Mucosa of descending colon (tissue), 3 donors: ENCODE measurements around the gene PROX1. TPM values are rescaled to one million over a fixed set of nuclear protein-coding genes. Genes with fewer than 3 reads are reported as not detected.
A peak's percentile ranks its signal among the peaks of the same experiment; 100 is the strongest.

Source experiments
- ATAC-seq: fragments of 200-7000 bp; cut with Tn5 transposase; one replicate; pipeline ENCODE4 v1.9.1; 2020; ENCODE audit warnings: mild to moderate bottlenecking, moderate library complexity
- DNase-seq, 3 donors: peaks; one replicate each; pipeline ENCODE4 v3.0.0-alpha.2; 2020
- H3K36me3 ChIP-seq: fragments of 200-600 bp; one replicate; pipeline ENCODE4 v1.8.0; 2021; ENCODE audit warnings: low read depth, mild to moderate bottlenecking
- H3K4me1 ChIP-seq: fragments of 200-600 bp; one replicate; pipeline ENCODE4 v1.8.0; 2021; ENCODE audit warnings: low read depth, mild to moderate bottlenecking
- H3K4me3 ChIP-seq: fragments of 200-600 bp; one replicate; pipeline ENCODE4 v1.8.0; 2021; ENCODE audit warnings: mild to moderate bottlenecking
- H3K9me3 ChIP-seq: fragments of 200-600 bp; one replicate; pipeline ENCODE4 v1.8.0; 2021; ENCODE audit warnings: mild to moderate bottlenecking
- CTCF ChIP-seq: fragments of 200-600 bp; IDR thresholded peaks from one replicate; pipeline ENCODE4 v1.8.0; 2022; ENCODE audit warnings: antibody characterized with exemption, mild to moderate bottlenecking
- intact Hi-C, 2 donors: fragments of 100-400 bp; cut with DNase I in 1 of 2; cut with micrococcal nuclease in 1 of 2; formaldehyde crosslinking; loops; one replicate each; pipeline versions ENCODE4 v1.11.0 to v1.11.1; 2022; cut with DNase I, micrococcal nuclease
- long read RNA-seq, 2 donors: library from polyadenylated mRNA; unstranded; transcript quantifications; one replicate each; pipeline ENCODE4 v2.0.0, GENCODE V29; 2019 to 2021
- total RNA-seq, 3 donors: library from RNA; stranded (reverse); fragmentation: NEBNext Ultra II Directional in 2 of 3; extraction: Animal tissue kit (Norgen Biotek cat#: 25700) in 2 of 3; gene quantifications; one replicate each; pipeline versions ENCODE4 v1.2.1 to v1.2.4, GENCODE V29; 2021 to 2023
- donor health status: DM: no; HTN: no; CAD: no; lungs with moderate emphysema.
- donor health status: DM: no; HTN: no; CAD: no.
- donor health status: DM: no; HTN: yes; CAD: no.

The PROX1 gene
- 10 to 100 TPM; 17.6 to 31.5 (median 19.2) TPM for total RNA-seq
- long read RNA-seq, donor 1, partial matches to known transcripts, result 0 of 1 reads
- long read RNA-seq, donor 1, other reads (novel, unspliced or antisense), result 1 of 1 reads
- long read RNA-seq, donor 2, partial matches to known transcripts, result 1 of 4 reads
- long read RNA-seq, donor 2, other reads (novel, unspliced or antisense), result 3 of 4 reads

GRCh38 chr1:213987927-213988506 lies at the start of gene PROX1:
PROX1 (plus strand) TSS chr1:213987973; CDS start chr1:213996536, 8,563 bp downstream.
- ATAC-seq (peak; percentile 84), DNase-seq (peak in 2 of 3 donors; percentile 52 to 84)
- H3K36me3 ChIP-seq, result no peaks in the 10 kb centered on the region
- no peak for TF ChIP-seq CTCF
- H3K9me3 ChIP-seq, result no peaks in the 10 kb centered on the region
- intact Hi-C loops, result no loop called here
- H3K4me1 ChIP-seq, result peaks cover 19% of the 10 kb centered on the region
- peak within 1 kb of the TSS; percentile 14 for H3K4me3 ChIP-seq

- DNase-seq, result no peak
- Histone ChIP-seq H3K9me3 (no peaks in the 10 kb centered on the region), H3K4me1 (no peaks in the 10 kb centered on the region), H3K4me3 (no peak overlapping the region), H3K36me3 (no peaks in the 10 kb centered on the region)
- no peak for ATAC-seq
- intact Hi-C loops, result no loop called here
- TF ChIP-seq CTCF, result no peak
Observed at GRCh38 chr1:213938776-213939175, 49.0 kb upstream of the PROX1 start.

- TF ChIP-seq CTCF, result no peak
- Histone ChIP-seq H3K4me3 (no peak overlapping the region), H3K36me3 (no peaks in the 10 kb centered on the region), H3K4me1 (no peaks in the 10 kb centered on the region), H3K9me3 (no peaks in the 10 kb centered on the region)
- no peak for ATAC-seq
- no peak for DNase-seq
- intact Hi-C loops, result no loop called here
Observed at GRCh38 chr1:213939888-213940287, 47.9 kb upstream of the PROX1 start.

GRCh38 chr1:213940947-213941346 lies 46.8 kb upstream of the PROX1 start:
- Histone ChIP-seq H3K4me1 (no peaks in the 10 kb centered on the region), H3K9me3 (no peaks in the 10 kb centered on the region), H3K36me3 (no peaks in the 10 kb centered on the region), H3K4me3 (no peak overlapping the region)
- no peak for DNase-seq
- intact Hi-C loops, result no loop called here
- TF ChIP-seq CTCF, result no peak
- ATAC-seq, result no peak

- H3K36me3 ChIP-seq, result no peaks in the 10 kb centered on the region
- no peak for TF ChIP-seq CTCF
- no peaks in the 10 kb centered on the region for H3K4me1 ChIP-seq
- ATAC-seq (no peak), DNase-seq (no peak)
- intact Hi-C loops, result no loop called here
- H3K9me3 ChIP-seq, result no peaks in the 10 kb centered on the region
- no peak overlapping the region for H3K4me3 ChIP-seq
Observed at GRCh38 chr1:213942061-213942460, 45.7 kb upstream of the PROX1 start.
